ENCODE measurements around the gene CNPY1. TPM values are rescaled to one million over a fixed set of nuclear protein-coding genes. Genes with fewer than 3 reads are reported as not detected.

CNPY1 gene
- total RNA-seq, 1 experiment from 2014 or later = not detected

GRCh38 chr7:155469311-155470185 lies 76.8 kb downstream of the CNPY1 start:
- no peak for TF ChIP-seq SIN3A (IDR thresholded peaks at IDR 0.05; ENCODE audit: borderline replicate concordance, insufficient read depth, low read depth, low read length)
- TF ChIP-seq, protein P1, sequence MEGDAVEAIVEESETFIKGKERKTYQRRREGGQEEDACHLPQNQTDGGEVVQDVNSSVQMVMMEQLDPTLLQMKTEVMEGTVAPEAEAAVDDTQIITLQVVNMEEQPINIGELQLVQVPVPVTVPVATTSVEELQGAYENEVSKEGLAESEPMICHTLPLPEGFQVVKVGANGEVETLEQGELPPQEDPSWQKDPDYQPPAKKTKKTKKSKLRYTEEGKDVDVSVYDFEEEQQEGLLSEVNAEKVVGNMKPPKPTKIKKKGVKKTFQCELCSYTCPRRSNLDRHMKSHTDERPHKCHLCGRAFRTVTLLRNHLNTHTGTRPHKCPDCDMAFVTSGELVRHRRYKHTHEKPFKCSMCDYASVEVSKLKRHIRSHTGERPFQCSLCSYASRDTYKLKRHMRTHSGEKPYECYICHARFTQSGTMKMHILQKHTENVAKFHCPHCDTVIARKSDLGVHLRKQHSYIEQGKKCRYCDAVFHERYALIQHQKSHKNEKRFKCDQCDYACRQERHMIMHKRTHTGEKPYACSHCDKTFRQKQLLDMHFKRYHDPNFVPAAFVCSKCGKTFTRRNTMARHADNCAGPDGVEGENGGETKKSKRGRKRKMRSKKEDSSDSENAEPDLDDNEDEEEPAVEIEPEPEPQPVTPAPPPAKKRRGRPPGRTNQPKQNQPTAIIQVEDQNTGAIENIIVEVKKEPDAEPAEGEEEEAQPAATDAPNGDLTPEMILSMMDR (IDR thresholded peaks at IDR 0.05) = no peak
- TF ChIP-seq REST (IDR thresholded peaks at IDR 0.05; ENCODE audit: insufficient read depth in 1 of 2, low read depth in 2 of 2, low read length in 1 of 2) = no peak
- TF ChIP-seq TCF7L2 (IDR thresholded peaks at IDR 0.05; ENCODE audit: low read depth, low read length) = no peak
- TF ChIP-seq POLR2AphosphoS5 (IDR thresholded peaks at IDR 0.05; ENCODE audit: low read depth, low read length) = no peak
- POLR2A ChIA-PET = no interaction called here
- in situ Hi-C loops (cut with HindIII; ENCODE audit: low pct_unique_long_range_greater_than_20kb, low sequenced_read_pairs) (no loop called here), intact Hi-C loops (cut with micrococcal nuclease; ENCODE audit: unreplicated experiment) (no loop called here)
- Histone ChIP-seq H3K27me3 (ENCODE audit: control insufficient read depth, insufficient read depth, low read length) (peaks cover 7% of the 10 kb centered on the region; the same call in 1 of the 2 replicates), H3K27ac (ENCODE audit: low read length) (no peak overlapping the region), H3K36me3 (ENCODE audit: control insufficient read depth, insufficient read depth, low read length) (no peaks in the 10 kb centered on the region), H3K4me3 (ENCODE audit: low read depth in 2 of 2, low read length in 2 of 2) (no peak overlapping the region), H3K9me3 (ENCODE audit: control insufficient read depth, insufficient read depth, low read depth, low read length) (no peaks in the 10 kb centered on the region), H3K4me1 (ENCODE audit: control insufficient read depth, insufficient read depth, low read length) (no peaks in the 10 kb centered on the region; the same call in 1 of the 2 replicates)
- DNase-seq (ENCODE audit: low read depth, low spot score) (no peak), ATAC-seq (no peak)
- no TSS peak for BruUV-seq (replicated peaks)
- CTCF ChIA-PET = interaction anchor here (0.5 kb wide), 1 partner anchor 35 kb away, joined by 3 read pairs; no protein-coding TSS in a partner anchor

- peak overlapping the region; percentile 19 to 28 for H3K4me3 ChIP-seq (ENCODE audit: low read depth in 2 of 2, low read length in 2 of 2)
- H3K27me3 ChIP-seq (ENCODE audit: control insufficient read depth, insufficient read depth, low read length) = peaks cover 7% of the 10 kb centered on the region; the same call in 1 of the 2 replicates
- H3K9me3 ChIP-seq (ENCODE audit: control insufficient read depth, insufficient read depth, low read depth, low read length) = no peaks in the 10 kb centered on the region
- ATAC-seq (no peak), DNase-seq (ENCODE audit: low read depth, low spot score) (no peak)
- in situ Hi-C loops (cut with HindIII; ENCODE audit: low pct_unique_long_range_greater_than_20kb, low sequenced_read_pairs) = no loop called here
- intact Hi-C loops (cut with micrococcal nuclease; ENCODE audit: unreplicated experiment) = no loop called here
- no TSS peak for BruUV-seq (replicated peaks)
- no peaks in the 10 kb centered on the region; the same call in 1 of the 2 replicates for H3K4me1 ChIP-seq (ENCODE audit: control insufficient read depth, insufficient read depth, low read length)
- no peak overlapping the region for H3K27ac ChIP-seq (ENCODE audit: low read length)
- ChIA-PET POLR2A (no interaction called here), CTCF (no interaction called here)
- no peaks in the 10 kb centered on the region for H3K36me3 ChIP-seq (ENCODE audit: control insufficient read depth, insufficient read depth, low read length)
- TF ChIP-seq, protein P1 (IDR thresholded peaks at IDR 0.05) = no peak
- TF ChIP-seq TCF7L2 (IDR thresholded peaks at IDR 0.05; ENCODE audit: low read depth, low read length) = no peak
- TF ChIP-seq SIN3A (IDR thresholded peaks at IDR 0.05; ENCODE audit: borderline replicate concordance, insufficient read depth, low read depth, low read length) = no peak
- TF ChIP-seq REST (IDR thresholded peaks at IDR 0.05; ENCODE audit: insufficient read depth in 1 of 2, low read depth in 2 of 2, low read length in 1 of 2) = no peak
- no peak for TF ChIP-seq POLR2AphosphoS5 (IDR thresholded peaks at IDR 0.05; ENCODE audit: low read depth, low read length)
These were observed 77.6 kb downstream of the CNPY1 start for GRCh38 chr7:155468785-155469148.

Measured in Panc1 (cell line).